NT2/D1 (cell line): ENCODE data around the gene MAD1L1.

Experiments
- YY1 ChIP-seq: IDR thresholded peaks from 2 replicates; pipeline ENCODE4 v1.6.1; 2011; ENCODE audit not compliant: insufficient read length, insufficient read depth
- ZNF274 ChIP-seq: IDR thresholded peaks from 2 replicates; pipeline ENCODE4 v1.6.1; 2011; ENCODE audit warnings: mild to moderate bottlenecking, low read depth, low read length

GRCh38 chr7:2145835-2146580 lies 86.7 kb downstream of the MAD1L1 start:
- no peak for TF ChIP-seq ZNF274
- no peak for TF ChIP-seq YY1
